H1 (cell line): ENCODE measurements around the gene MGAT4B. TPM values are rescaled to one million over a fixed set of nuclear protein-coding genes. Genes with fewer than 3 reads are reported as not detected.

Experiments used
- BCL11A ChIP-seq, 2 experiments: IDR thresholded peaks; one replicate each; pipeline ENCODE4 v1.6.1; 2011; ENCODE audit warnings: low read depth in 2 of 2, low read length in 2 of 2, mild to moderate bottlenecking in 2 of 2
- CREB1 ChIP-seq: IDR thresholded peaks from 2 replicates; pipeline ENCODE4 v1.6.1; 2012; ENCODE audit warnings: inconsistent platforms
- EGR1 ChIP-seq: IDR thresholded peaks from 2 replicates; pipeline ENCODE4 v1.6.1; 2011; ENCODE audit warnings: low read depth, low read length, borderline replicate concordance
- HDAC6 ChIP-seq: IDR thresholded peaks from one replicate; pipeline ENCODE4 v1.7.1; 2012; ENCODE audit warnings: low read depth, mild to moderate bottlenecking, inconsistent platforms, low read length, moderate library complexity
- JUN ChIP-seq: IDR thresholded peaks from 2 replicates; pipeline ENCODE4 v1.6.1; 2011; ENCODE audit warnings: low read depth, mild to moderate bottlenecking, improper control_type of control experiment, low read length
- JUND ChIP-seq: IDR thresholded peaks from 2 replicates; pipeline ENCODE4 v1.6.1; 2011; ENCODE audit warnings: mild to moderate bottlenecking, improper control_type of control experiment, low read length
- KDM4A ChIP-seq: IDR thresholded peaks from one replicate; pipeline ENCODE4 v1.7.1; 2012; ENCODE audit warnings: low read depth, mild to moderate bottlenecking, moderate library complexity, low read length, inconsistent platforms; ENCODE audit not compliant: severe bottlenecking
- MAFK ChIP-seq: IDR thresholded peaks from 2 replicates; pipeline ENCODE4 v1.6.1; 2012; ENCODE audit warnings: low read depth, mild to moderate bottlenecking, improper control_type of control experiment, low read length
- NANOG ChIP-seq: IDR thresholded peaks from 2 replicates; pipeline ENCODE4 v1.6.1; 2011; ENCODE audit warnings: low read length, low read depth, mild to moderate bottlenecking, inconsistent platforms; ENCODE audit not compliant: insufficient read depth, poor library complexity, severe bottlenecking
- PHF8 ChIP-seq: fragments of 200-600 bp; sonication (generic); conservative IDR thresholded peaks from 2 replicates; pipeline ENCODE4 v1.7.1; 2012; ENCODE audit warnings: low read depth, mild to moderate bottlenecking, inconsistent platforms, low read length, moderate library complexity
- POU5F1 ChIP-seq: IDR thresholded peaks from 2 replicates; pipeline ENCODE4 v1.6.1; 2011; ENCODE audit warnings: low read depth, mild to moderate bottlenecking, low read length, moderate library complexity
- RFX5 ChIP-seq: IDR thresholded peaks from 2 replicates; pipeline ENCODE4 v1.6.1; 2011; ENCODE audit warnings: low read depth, low read length, improper control_type of control experiment, borderline replicate concordance
- SIN3A ChIP-seq, 2 experiments: IDR thresholded peaks in 1 of 2; conservative IDR thresholded peaks in 1 of 2; 2 replicates each; pipeline ENCODE4 v1.6.1; 2011 to 2012; ENCODE audit warnings: low read length in 2 of 2, improper control_type of control experiment in 1 of 2, low read depth in 1 of 2, mild to moderate bottlenecking in 1 of 2
- SP2 ChIP-seq: IDR thresholded peaks from 2 replicates; pipeline ENCODE4 v1.6.1; 2012; ENCODE audit warnings: mild to moderate bottlenecking, low read length, inconsistent platforms
- SRF ChIP-seq: IDR thresholded peaks from 2 replicates; pipeline ENCODE4 v1.6.1; 2011; ENCODE audit warnings: mild to moderate bottlenecking, low read depth, low read length, moderate library complexity
- TAF7 ChIP-seq: optimal IDR thresholded peaks from 2 replicates; pipeline ENCODE3; 2011; ENCODE audit warnings: low read depth, mild to moderate bottlenecking, inconsistent platforms, low read length, moderate library complexity, borderline replicate concordance
- polyA plus RNA-seq, 7 experiments: library from polyadenylated mRNA; depleted of rRNA in 3 of 7; stranded (reverse) in 5 of 7; unstranded in 2 of 7; fragments of >200 nt in 5 of 7; fragments of 200-250 nt in 2 of 7; gene quantifications; 1 replicate in 5 of 7; 2 replicates in 1 of 7; 4 replicates in 1 of 7; pipeline versions ENCODE4 v1.2.1 to v1.2.3, GENCODE V29; 2011 to 2013; ENCODE audit warnings: missing spikeins in 2 of 7, mixed read lengths in 2 of 7
- total RNA-seq: library from RNA; stranded (reverse); fragmentation: NEBNext Ultra II Directional; extraction: Animal tissue kit (Norgen Biotek cat#: 25700); gene quantifications from 2 replicates; pipeline ENCODE4 v1.2.1, GENCODE V29; 2021
- TF ChIP-seq, protein P1 (sequence below): IDR thresholded peaks from 2 replicates; pipeline ENCODE4 v1.6.1; 2011; ENCODE audit warnings: low read depth, mild to moderate bottlenecking, low read length; ENCODE audit not compliant: insufficient read depth
- TF ChIP-seq, protein P2 (sequence below): IDR thresholded peaks from 2 replicates; pipeline ENCODE4 v1.6.1; 2011; ENCODE audit warnings: low read length, improper control_type of control experiment
- TF ChIP-seq, protein P3 (sequence below): IDR thresholded peaks from 2 replicates; pipeline ENCODE4 v1.6.1; 2012; ENCODE audit warnings: inconsistent platforms
- TF ChIP-seq, protein P4 (sequence below), 3 experiments: IDR thresholded peaks; 1 replicate in 2 of 3; 2 replicates in 1 of 3; pipeline versions ENCODE4 v1.5.1 to v1.6.1; 2011; ENCODE audit warnings: low read length in 3 of 3, mild to moderate bottlenecking in 3 of 3, inconsistent platforms in 2 of 3, low read depth in 1 of 3, moderate library complexity in 1 of 3; ENCODE audit not compliant: insufficient read depth in 1 of 3; ENCODE audit errors: control extremely low read depth in 1 of 3

MGAT4B gene
- total and polyA plus RNA-seq, 2 of the 8 experiments (the other 6 are each of a cell fraction or from before 2014, with no cell fraction given): 116 to 128 TPM

DNA sequence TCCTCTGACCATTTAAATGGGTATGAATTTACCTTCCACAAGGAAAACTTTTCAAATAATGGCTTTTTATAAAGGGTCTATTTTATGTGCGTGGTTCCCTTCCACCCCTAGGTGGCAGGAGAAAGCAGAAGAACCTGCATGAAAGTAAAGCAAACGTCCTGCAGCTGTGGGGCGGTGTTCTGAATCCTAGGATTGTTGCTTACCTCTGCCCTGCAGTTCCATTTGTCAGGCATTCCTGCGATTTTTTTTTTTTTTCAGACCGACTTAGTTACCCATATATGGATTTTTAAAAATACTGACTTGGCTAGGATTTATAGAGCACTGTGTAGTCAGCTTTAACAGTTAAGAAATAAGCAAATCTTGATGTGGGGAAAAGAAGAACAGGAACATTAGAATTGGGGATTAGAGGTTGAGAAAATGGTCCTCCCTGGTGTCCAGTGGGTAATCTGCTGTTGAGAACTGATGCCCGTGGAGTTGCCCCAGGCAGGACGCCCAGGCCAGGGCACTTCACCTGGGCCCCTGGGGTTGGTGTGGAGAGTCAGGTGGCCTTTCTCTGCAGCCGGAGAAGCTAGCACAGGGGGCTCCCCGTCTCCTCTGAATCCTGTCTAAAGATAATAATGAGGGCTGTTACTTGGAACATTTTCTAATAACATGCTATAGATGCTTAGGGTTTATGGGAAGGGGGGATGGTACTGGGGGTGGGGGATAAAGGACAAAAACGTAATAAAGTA is 43.3 kb downstream of the MGAT4B start (continued):
- TF ChIP-seq POU5F1 (no peak), EGR1 (no peak), JUN (no peak), SRF (no peak), HDAC6 (no peak), SP2 (no peak), SIN3A (conservative IDR thresholded peaks at IDR 0.05 in 1 of 2, IDR thresholded peaks at IDR 0.05 in 1 of 2; ENCODE audit: low read depth in 1 of 2, low read length in 2 of 2) (0 out of 4 replicates have a peak, but pooled peaks of 1 of the 2 experiments have one; percentile 47), NANOG (no peak), MAFK (no peak), CREB1 (no peak), PHF8 (no peak), RFX5 (no peak), KDM4A (no peak), TAF7 (no peak), JUND (no peak), BCL11A (IDR thresholded peaks at IDR 0.05; ENCODE audit: low read depth in 2 of 2, low read length in 2 of 2) (no peak)
- TF ChIP-seq, protein P1, sequence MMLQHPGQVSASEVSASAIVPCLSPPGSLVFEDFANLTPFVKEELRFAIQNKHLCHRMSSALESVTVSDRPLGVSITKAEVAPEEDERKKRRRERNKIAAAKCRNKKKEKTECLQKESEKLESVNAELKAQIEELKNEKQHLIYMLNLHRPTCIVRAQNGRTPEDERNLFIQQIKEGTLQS: no peak
- TF ChIP-seq, protein P2, sequence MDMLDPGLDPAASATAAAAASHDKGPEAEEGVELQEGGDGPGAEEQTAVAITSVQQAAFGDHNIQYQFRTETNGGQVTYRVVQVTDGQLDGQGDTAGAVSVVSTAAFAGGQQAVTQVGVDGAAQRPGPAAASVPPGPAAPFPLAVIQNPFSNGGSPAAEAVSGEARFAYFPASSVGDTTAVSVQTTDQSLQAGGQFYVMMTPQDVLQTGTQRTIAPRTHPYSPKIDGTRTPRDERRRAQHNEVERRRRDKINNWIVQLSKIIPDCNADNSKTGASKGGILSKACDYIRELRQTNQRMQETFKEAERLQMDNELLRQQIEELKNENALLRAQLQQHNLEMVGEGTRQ: no peak
- TF ChIP-seq, protein P3, sequence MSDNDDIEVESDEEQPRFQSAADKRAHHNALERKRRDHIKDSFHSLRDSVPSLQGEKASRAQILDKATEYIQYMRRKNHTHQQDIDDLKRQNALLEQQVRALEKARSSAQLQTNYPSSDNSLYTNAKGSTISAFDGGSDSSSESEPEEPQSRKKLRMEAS: no peak
- TF ChIP-seq, protein P4, sequence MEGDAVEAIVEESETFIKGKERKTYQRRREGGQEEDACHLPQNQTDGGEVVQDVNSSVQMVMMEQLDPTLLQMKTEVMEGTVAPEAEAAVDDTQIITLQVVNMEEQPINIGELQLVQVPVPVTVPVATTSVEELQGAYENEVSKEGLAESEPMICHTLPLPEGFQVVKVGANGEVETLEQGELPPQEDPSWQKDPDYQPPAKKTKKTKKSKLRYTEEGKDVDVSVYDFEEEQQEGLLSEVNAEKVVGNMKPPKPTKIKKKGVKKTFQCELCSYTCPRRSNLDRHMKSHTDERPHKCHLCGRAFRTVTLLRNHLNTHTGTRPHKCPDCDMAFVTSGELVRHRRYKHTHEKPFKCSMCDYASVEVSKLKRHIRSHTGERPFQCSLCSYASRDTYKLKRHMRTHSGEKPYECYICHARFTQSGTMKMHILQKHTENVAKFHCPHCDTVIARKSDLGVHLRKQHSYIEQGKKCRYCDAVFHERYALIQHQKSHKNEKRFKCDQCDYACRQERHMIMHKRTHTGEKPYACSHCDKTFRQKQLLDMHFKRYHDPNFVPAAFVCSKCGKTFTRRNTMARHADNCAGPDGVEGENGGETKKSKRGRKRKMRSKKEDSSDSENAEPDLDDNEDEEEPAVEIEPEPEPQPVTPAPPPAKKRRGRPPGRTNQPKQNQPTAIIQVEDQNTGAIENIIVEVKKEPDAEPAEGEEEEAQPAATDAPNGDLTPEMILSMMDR (IDR thresholded peaks at IDR 0.05; ENCODE audit: control extremely low read depth in 1 of 3, insufficient read depth in 1 of 3, low read depth in 1 of 3, low read length in 3 of 3): peak; percentile 47 to 94 (median 89)
